ENCODE measurements around the gene EEF1AKMT3.
"Not testable (repeated sequence)": the region's sequence is repeated elsewhere in the genome, so short reads cannot be mapped to it uniquely, and the experiment has no call there.

EEF1AKMT3 gene

GRCh38 chr12:57816001-57816854 is 43.8 kb downstream of the EEF1AKMT3 start:
- no peak for DNase-seq (ENCODE audit: low read depth in 3 of 3)

DNA sequence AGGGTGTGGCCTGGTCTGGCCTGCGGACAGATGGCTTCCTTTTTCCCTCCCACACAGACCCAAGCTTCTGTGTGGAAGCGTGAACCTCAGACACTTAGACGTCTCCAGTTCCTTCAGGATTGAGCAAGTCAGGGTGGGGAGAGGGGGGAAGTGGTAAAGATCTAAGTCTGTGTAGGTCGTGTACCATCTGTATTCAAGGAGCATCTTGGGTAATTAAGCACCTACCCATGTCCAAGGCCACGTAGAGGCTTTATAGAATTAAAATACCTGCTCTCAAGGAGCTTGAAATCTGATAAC is 44.4 kb downstream of the EEF1AKMT3 start:
- no peak for DNase-seq (ENCODE audit: low read depth in 3 of 3)

GRCh38 chr12:57817261-57817989 is 45.0 kb downstream of the EEF1AKMT3 start:
- no peak for DNase-seq (ENCODE audit: low read depth in 3 of 3)

GRCh38 chr12:57817990-57818331 is 45.5 kb downstream of the EEF1AKMT3 start:
- DNase-seq (ENCODE audit: low read depth in 3 of 3): not testable (repeated sequence)

GRCh38 chr12:57820119-57820518 is 47.7 kb downstream of the EEF1AKMT3 start:
- not testable (repeated sequence) for DNase-seq (ENCODE audit: low read depth in 3 of 3)

- DNase-seq (ENCODE audit: low read depth in 3 of 3): not testable (repeated sequence)
These were observed 48.6 kb downstream of the EEF1AKMT3 start for GRCh38 chr12:57821015-57821414.

DNA sequence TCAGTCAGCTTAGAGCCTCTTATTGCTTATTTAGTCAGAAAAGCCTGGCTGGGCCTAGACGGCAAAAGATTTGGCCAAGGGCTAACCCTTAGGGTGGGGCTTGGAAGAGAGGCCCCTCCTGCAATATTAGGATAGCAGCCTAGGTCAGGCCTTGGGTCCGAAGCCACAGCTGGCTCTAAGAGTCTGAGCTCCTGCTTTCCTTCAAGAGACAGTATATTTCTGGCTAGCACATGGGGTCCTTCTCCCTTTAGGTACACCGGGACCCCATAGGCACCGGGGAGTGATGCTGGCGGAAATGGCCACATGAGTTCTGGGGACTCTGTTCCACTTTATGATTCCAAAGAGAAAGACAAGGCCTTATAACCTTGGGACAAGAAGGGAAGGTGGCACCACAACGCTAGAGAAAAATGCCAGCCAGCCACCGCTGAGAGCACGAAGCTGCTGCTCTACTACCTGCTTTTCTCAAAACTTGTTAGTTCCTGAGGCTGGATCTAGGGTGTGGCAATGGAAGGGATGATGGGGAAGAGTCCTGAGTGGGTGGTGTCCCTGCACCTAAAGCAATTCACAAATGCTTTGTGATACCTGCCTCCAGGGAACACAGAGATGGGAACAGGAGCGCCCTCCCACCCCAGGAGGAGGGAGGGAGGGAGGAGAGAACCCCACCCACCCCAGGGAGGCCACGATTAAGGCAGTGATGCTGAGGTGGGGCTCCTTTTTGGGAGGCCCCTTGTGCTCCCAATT is 49.2 kb downstream of the EEF1AKMT3 start:
- DNase-seq (ENCODE audit: low read depth in 3 of 3): no peak

DNA sequence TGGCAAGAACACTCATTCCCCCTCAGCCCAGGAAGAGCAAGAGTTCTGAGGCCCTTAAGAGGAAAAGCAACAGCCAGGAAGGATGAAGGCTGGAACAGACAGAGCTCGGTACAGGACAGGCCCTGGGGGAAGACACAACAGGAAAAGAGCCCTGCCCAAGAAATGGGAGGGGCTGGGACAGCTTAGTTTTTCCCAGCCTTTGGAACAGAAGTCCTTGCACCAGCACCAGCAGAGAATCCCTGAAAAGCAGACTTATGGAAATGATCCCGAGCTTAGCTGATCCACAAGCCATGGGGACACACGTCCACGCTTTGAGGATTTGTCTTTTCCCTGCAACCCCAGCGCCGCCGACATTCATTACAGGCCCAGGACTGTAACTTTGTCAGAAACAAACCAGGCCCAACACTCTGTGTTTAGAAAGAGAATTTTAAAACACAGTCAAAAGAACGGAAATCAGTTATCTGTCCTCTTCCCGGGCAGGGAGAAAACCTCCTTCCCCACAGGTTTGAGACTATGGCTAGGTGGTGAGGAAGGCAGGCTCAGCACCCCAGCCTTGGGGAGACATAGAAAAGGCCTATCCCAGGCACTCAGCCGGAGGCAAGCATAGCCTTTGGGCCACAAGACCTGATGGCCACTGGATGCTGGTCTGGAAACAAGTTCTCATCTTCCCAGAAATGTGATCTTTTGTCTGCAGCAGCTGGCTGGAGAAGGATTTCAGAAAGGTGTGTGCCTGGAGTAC is 50.1 kb downstream of the EEF1AKMT3 start:
- no peak for DNase-seq (ENCODE audit: low read depth in 3 of 3)

DNA sequence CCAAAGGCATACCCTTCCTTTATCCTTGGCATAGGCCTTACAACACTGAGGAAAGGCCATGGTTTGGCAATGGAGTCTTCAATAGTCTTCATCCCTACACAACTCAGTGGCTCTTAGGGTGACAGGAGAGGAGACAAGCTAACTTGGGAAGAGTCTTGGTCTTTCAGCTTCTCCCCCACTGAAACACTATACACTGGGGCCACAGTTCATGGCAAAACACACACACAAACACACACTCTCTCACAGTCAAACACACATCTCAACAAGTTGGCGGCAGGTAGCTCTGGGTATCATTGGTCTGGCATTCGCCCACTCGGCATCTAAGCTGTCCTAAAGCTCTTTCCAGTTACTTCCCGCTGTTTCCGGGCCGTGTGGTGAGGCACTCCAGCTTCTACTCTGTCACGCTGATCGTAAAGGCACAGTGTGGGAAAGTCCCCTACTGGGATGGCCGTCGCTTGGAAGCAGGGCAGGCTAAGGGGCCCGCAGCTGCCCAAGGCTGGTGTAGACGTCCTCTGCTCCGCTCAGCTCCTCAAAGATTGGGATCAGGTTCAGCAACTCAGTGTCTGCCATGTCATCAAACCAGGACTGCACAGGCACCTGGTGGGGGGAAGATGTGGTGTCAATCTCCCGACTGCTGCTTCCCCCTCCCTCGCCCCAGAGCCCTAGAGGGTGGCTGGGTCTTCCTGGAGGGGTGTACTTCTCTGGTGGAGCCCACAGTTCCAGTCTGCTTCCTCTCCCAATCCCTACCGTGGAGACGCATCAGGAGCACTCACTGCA is 50.9 kb downstream of the EEF1AKMT3 start:
- no peak for DNase-seq (ENCODE audit: low read depth in 3 of 3)

GRCh38 chr12:57823908-57824640 is 51.7 kb downstream of the EEF1AKMT3 start:
- no peak for DNase-seq (ENCODE audit: low read depth in 3 of 3)

DNA sequence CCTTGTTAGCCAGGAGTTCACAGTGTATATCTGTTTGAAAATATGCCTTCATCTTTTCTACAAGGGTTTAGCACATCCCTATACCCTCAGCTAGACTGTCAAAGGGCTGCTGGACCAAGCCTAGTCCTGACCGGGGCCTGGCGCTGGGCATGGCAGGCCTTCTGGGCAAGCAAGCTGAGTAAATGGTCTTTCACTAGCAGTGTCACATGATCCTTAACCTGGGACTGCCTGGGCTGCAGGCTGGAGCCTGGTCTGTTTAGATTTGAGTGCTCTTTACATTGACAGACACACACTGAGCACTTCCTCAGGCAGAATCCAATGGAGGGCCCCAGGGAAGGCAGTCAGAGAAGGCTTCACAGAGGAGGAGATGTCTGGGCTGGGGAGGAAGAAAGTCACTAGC is 53.0 kb downstream of the EEF1AKMT3 start:
- no peak for DNase-seq (ENCODE audit: low read depth in 3 of 3)

GRCh38 chr12:57826400-57826799 is 54.0 kb downstream of the EEF1AKMT3 start:
- no peak for DNase-seq (ENCODE audit: low read depth in 3 of 3)

DNA sequence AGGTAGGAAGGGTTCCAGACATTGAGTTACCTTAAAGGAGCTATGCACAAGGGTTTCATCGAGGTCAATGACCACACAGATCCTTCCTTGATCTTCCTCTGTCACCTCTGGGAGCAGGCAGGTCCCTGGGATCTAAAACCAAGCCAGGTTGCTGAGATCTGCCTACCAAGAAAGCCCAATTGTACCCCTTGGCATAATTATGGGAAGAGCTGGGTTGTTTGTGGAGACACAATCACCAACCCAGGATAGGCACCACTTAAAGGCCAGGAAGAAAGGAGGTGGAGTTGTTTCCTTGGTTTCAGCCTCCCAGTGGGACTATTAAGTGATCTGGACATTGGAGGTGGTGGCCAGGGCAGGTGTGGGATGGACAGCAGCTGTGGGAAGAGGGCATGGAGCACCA is 54.6 kb downstream of the EEF1AKMT3 start:
- no peak for DNase-seq (ENCODE audit: low read depth in 3 of 3)

GRCh38 chr12:57829025-57829777 is 56.8 kb downstream of the EEF1AKMT3 start:
- no peak for DNase-seq (ENCODE audit: low read depth in 3 of 3)

- no peak for DNase-seq (ENCODE audit: low read depth in 3 of 3)
These were observed 58.0 kb downstream of the EEF1AKMT3 start for GRCh38 chr12:57830393-57830792.
